Measurements from ENCODE around the gene SBF2. TPM values are rescaled to one million over a fixed set of nuclear protein-coding genes. Genes with fewer than 3 reads are reported as not detected.
A peak's percentile ranks its signal among the peaks of the same experiment; 100 is the strongest.

SBF2 gene
- total and polyA plus RNA-seq, 2 of the 13 experiments (the other 11 are each of a cell fraction or from before 2014, with no cell fraction given) = 24.0 to 45.8 TPM

DNA sequence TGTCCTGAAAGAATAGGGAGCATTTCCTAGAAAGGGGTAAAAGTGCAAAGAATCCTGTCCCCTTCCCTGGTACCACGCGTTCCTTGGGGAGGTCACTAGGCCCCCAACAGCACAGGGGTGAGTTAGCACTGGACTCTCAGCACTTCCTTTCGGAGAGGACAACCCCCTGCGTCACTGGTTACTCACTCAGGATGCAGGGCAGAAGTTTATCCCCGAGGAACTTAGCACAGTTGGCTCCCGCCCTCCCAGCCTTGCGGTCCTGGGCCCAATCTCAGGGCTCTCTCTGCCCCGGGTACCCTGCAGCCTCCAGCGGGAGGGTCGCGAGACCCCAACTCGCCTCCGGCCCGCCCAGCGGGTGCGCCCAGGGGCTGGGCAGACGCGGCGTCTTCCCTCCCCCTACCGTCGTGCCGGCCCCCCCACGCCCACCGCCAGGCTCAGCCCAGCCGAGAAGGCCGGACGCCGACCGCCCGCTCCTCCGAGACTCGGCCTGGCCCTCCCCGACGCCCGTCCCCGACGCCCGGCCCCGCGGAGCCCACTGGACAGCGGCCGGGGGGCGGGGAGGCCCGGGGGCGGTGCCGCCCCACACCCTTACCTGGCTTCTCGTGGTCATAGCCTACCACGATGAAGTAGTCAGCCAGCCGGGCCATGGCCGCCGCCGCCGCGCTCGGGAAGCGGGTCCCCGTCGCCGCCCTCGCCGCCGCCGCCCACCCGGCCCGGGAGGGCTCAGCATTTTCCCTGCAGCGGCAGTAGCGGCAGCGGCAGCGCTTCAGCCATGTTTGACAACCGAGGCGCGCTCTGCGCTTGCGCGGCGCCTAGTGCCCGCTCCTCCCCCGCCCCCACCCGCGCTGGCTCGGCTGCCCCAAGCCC is at the start of gene SBF2 (continued):
- no peak for TF ChIP-seq POLR2AphosphoS2 (IDR thresholded peaks at IDR 0.05; ENCODE audit: low read depth, low read length)
- no peak for TF ChIP-seq RBM22 (optimal IDR thresholded peaks at IDR 0.05; ENCODE audit: low read length)
- TF ChIP-seq GABPB1 (CRISPR knock-in tag; IDR thresholded peaks at IDR 0.05) = peak; percentile 60
- TF ChIP-seq EZH2 (conservative IDR thresholded peaks at IDR 0.05; ENCODE audit: low read depth, low read length) = no peak
- TF ChIP-seq ZNF558 (CRISPR knock-in tag; IDR thresholded peaks at IDR 0.05; ENCODE audit: borderline replicate concordance) = peak; percentile 75; the same call in 1 of the 2 replicates
- no peak for TF ChIP-seq KDM5B (CRISPR knock-in tag; IDR thresholded peaks at IDR 0.05; ENCODE audit: borderline replicate concordance)
- no peak for TF ChIP-seq ZNF33B (CRISPR knock-in tag; IDR thresholded peaks at IDR 0.05)
- peak; percentile 85 for TF ChIP-seq ZBTB7B (CRISPR knock-in tag; IDR thresholded peaks at IDR 0.05)
- TF ChIP-seq ISL2 (CRISPR knock-in tag; IDR thresholded peaks at IDR 0.05) = no peak
- peak; percentile 70; the same call in 1 of the 2 replicates for TF ChIP-seq SALL2 (CRISPR knock-in tag; IDR thresholded peaks at IDR 0.05)
- TF ChIP-seq MEIS2 (CRISPR knock-in tag; IDR thresholded peaks at IDR 0.05) = peak; percentile 28; the same call in 1 of the 2 replicates
- 0 out of 2 replicates have a peak, but pooled peaks have one; percentile 64 for TF ChIP-seq HIVEP1 (CRISPR knock-in tag; IDR thresholded peaks at IDR 0.05)
- TF ChIP-seq TEF (CRISPR knock-in tag; IDR thresholded peaks at IDR 0.05) = 0 out of 2 replicates have a peak, but pooled peaks have one; percentile 23
- no peak; the same call in 1 of the 2 replicates for TF ChIP-seq ZNF609 (CRISPR knock-in tag; IDR thresholded peaks at IDR 0.05; ENCODE audit: borderline replicate concordance)
- no peak for TF ChIP-seq EED (CRISPR knock-in tag; IDR thresholded peaks at IDR 0.05)
- no peak for TF ChIP-seq ZNF468 (CRISPR knock-in tag; IDR thresholded peaks at IDR 0.05)
- 0 out of 2 replicates have a peak, but pooled peaks have one; percentile 32 for TF ChIP-seq CREM (IDR thresholded peaks at IDR 0.05)
- TF ChIP-seq CREM (CRISPR knock-in tag; IDR thresholded peaks at IDR 0.05) = no peak
- peak; percentile 16; the same call in 1 of the 2 replicates for TF ChIP-seq HNF4A (CRISPR knock-in tag; IDR thresholded peaks at IDR 0.05)
- TF ChIP-seq ZNF607 (CRISPR knock-in tag; IDR thresholded peaks at IDR 0.05; ENCODE audit: borderline replicate concordance) = no peak; the same call in 1 of the 2 replicates
- TF ChIP-seq MAZ (IDR thresholded peaks at IDR 0.05; ENCODE audit: borderline replicate concordance, low read depth, low read length) = peak; percentile 69
- peak; percentile 71 for TF ChIP-seq MAZ (CRISPR knock-in tag; IDR thresholded peaks at IDR 0.05; ENCODE audit: low read depth)
- TF ChIP-seq ZNF331 (CRISPR knock-in tag; IDR thresholded peaks at IDR 0.05) = peak; percentile 18; the same call in 1 of the 2 replicates
- no peak for TF ChIP-seq NAIF1 (CRISPR knock-in tag; IDR thresholded peaks at IDR 0.05; ENCODE audit: borderline replicate concordance)
- TF ChIP-seq NONO (IDR thresholded peaks at IDR 0.05) = no peak
- TF ChIP-seq NONO (CRISPR knock-in tag; conservative IDR thresholded peaks at IDR 0.05) = 0 out of 2 replicates have a peak, but pooled peaks have one; percentile 56
